Gastrocnemius medialis (tissue), 4 donors: ENCODE results near the gene NUDT6. TPM values are rescaled to one million over a fixed set of nuclear protein-coding genes. Genes with fewer than 3 reads are reported as not detected.

Experiments
- ATAC-seq, 2 donors: fragments of 150-250 bp; one replicate each; pipeline ENCODE4 v1.9.1; 2016
- DNase-seq, 2 donors: peaks; one replicate each; pipeline ENCODE4 v3.0.0-alpha.2; 2019
- H3K27ac ChIP-seq, 4 donors: fragments of 200-600 bp; sonication (generic); 1 replicate in 1 of 4; 2 replicates in 3 of 4; pipeline ENCODE4 v1.5.1; 2016 to 2018; ENCODE audit warnings: mild to moderate bottlenecking in 2 of 4, moderate library complexity in 1 of 4
- H3K27me3 ChIP-seq, 3 donors: fragments of 200-600 bp; sonication (generic) in 2 of 3; 1 replicate in 1 of 3; 2 replicates in 2 of 3; pipeline versions ENCODE4 v1.5.1 to v1.6.0; 2016 to 2019; ENCODE audit warnings: mild to moderate bottlenecking in 1 of 3, moderate library complexity in 1 of 3
- H3K36me3 ChIP-seq, 2 donors: fragments of 200-600 bp; sonication (generic) in 1 of 2; one replicate each; pipeline ENCODE4 v1.5.1; 2017 to 2018
- H3K4me1 ChIP-seq, 2 donors: fragments of 200-600 bp; sonication (generic) in 1 of 2; one replicate each; pipeline ENCODE4 v1.5.1; 2016 to 2017; ENCODE audit warnings: mild to moderate bottlenecking in 2 of 2
- H3K4me3 ChIP-seq, 4 donors: fragments of 200-600 bp; sonication (generic) in 3 of 4; 1 replicate in 1 of 4; 2 replicates in 3 of 4; pipeline ENCODE4 v1.5.1; 2016 to 2019; ENCODE audit warnings: mild to moderate bottlenecking in 2 of 4
- H3K9me3 ChIP-seq, 3 donors: fragments of 200-600 bp; sonication (generic) in 2 of 3; 1 replicate in 1 of 3; 2 replicates in 2 of 3; pipeline ENCODE4 v1.5.1; 2016 to 2019
- CTCF ChIP-seq, 5 experiments: fragments of 450-650 bp in 3 of 5; fragments of 200-600 bp in 2 of 5; sonication (generic) in 2 of 5; IDR thresholded peaks in 4 of 5; conservative IDR thresholded peaks in 1 of 5; 1 replicate in 4 of 5; 2 replicates in 1 of 5; pipeline ENCODE4 v1.5.1; 2016 to 2019; ENCODE audit warnings: antibody characterized with exemption in 5 of 5, mild to moderate bottlenecking in 3 of 5, moderate library complexity in 3 of 5
- POLR2A ChIP-seq, 2 donors: fragments of 450-650 bp; IDR thresholded peaks; one replicate each; pipeline ENCODE4 v1.6.1; 2017; ENCODE audit warnings: antibody characterized with exemption in 2 of 2, mild to moderate bottlenecking in 2 of 2, moderate library complexity in 2 of 2
- in situ Hi-C, 4 donors: fragments of 200-750 bp; cut with MboI; loops; one replicate each; pipeline versions ENCODE4 v1.15.0 to v1.8.0; 2017; ENCODE audit warnings: low sequenced_read_pairs in 4 of 4
- intact Hi-C: fragments of 100-400 bp; cut with DNase I; formaldehyde crosslinking; loops from one replicate; pipeline ENCODE4 v1.15.1; 2023; ENCODE audit warnings: low total_unique reads
- total RNA-seq, 4 donors: library from RNA; depleted of rRNA; stranded (reverse); fragments of >200 nt; gene quantifications; one replicate each; pipeline versions ENCODE4 v1.1.0 to v1.2.3, GENCODE V29; 2016

The NUDT6 gene
- total RNA-seq, 4 donors from 2014 or later = 2.0 to 4.0 (median 2.6) TPM

DNA sequence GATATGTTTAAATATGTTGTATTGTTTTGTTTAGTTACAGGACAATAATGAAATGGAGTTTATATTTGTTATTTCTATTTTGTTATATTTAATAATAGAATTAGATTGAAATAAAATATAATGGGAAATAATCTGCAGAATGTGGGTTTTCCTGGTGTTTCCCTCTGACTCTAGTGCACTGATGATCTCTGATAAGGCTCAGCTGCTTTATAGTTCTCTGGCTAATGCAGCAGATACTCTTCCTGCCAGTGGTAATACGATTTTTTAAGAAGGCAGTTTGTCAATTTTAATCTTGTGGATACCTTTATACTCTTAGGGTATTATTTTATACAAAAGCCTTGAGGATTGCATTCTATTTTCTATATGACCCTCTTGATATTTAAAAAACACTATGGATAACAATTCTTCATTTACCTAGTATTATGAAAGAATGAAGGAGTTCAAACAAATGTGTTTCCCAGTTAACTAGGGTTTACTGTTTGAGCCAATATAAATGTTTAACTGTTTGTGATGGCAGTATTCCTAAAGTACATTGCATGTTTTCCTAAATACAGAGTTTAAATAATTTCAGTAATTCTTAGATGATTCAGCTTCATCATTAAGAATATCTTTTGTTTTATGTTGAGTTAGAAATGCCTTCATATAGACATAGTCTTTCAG, 26.9 kb downstream of the NUDT6 start:
- H3K9me3 ChIP-seq = no peaks in the 10 kb centered on the region
- intact Hi-C loops = no loop called here
- ATAC-seq = no peak
- peaks cover 0 to 15% of the 10 kb centered on the region in 2 donors for H3K36me3 ChIP-seq
- no peaks in the 10 kb centered on the region for H3K27me3 ChIP-seq
- in situ Hi-C loops = no loop called here
- no peak for DNase-seq
- H3K27ac ChIP-seq = no peak overlapping the region
- no peak for TF ChIP-seq POLR2A (IDR thresholded peaks at IDR 0.05)
- TF ChIP-seq CTCF (IDR thresholded peaks at IDR 0.05 in 4 of 5, conservative IDR thresholded peaks at IDR 0.05 in 1 of 5) = no peak
- H3K4me3 ChIP-seq = no peak overlapping the region
- no peaks in the 10 kb centered on the region for H3K4me1 ChIP-seq

GRCh38 chr4:122894827-122895226, 27.6 kb downstream of the NUDT6 start:
- DNase-seq = no peak
- Histone ChIP-seq H3K4me1 (no peaks in the 10 kb centered on the region), H3K27me3 (no peaks in the 10 kb centered on the region), H3K36me3 (peaks cover 0 to 15% of the 10 kb centered on the region in 2 donors), H3K27ac (no peak overlapping the region), H3K4me3 (no peak overlapping the region), H3K9me3 (no peaks in the 10 kb centered on the region)
- ATAC-seq = no peak
- in situ Hi-C loops (no loop called here), intact Hi-C loops (no loop called here)
- TF ChIP-seq POLR2A (IDR thresholded peaks at IDR 0.05) (no peak), CTCF (IDR thresholded peaks at IDR 0.05 in 4 of 5, conservative IDR thresholded peaks at IDR 0.05 in 1 of 5) (no peak)

GRCh38 chr4:122890147-122890795, 32.1 kb downstream of the NUDT6 start:
- no peak for TF ChIP-seq CTCF (IDR thresholded peaks at IDR 0.05 in 4 of 5, conservative IDR thresholded peaks at IDR 0.05 in 1 of 5)
- TF ChIP-seq POLR2A (IDR thresholded peaks at IDR 0.05) = no peak
- H3K36me3 ChIP-seq = peaks cover 0 to 15% of the 10 kb centered on the region in 2 donors
- no peaks in the 10 kb centered on the region for H3K4me1 ChIP-seq
- DNase-seq (no peak), ATAC-seq (no peak)
- H3K9me3 ChIP-seq = no peaks in the 10 kb centered on the region
- H3K4me3 ChIP-seq = no peak overlapping the region
- H3K27ac ChIP-seq = peak overlapping the region in 1 of 4 donors; percentile 21
- in situ Hi-C loops = no loop called here
- no peaks in the 10 kb centered on the region for H3K27me3 ChIP-seq
- intact Hi-C loops = no loop called here

GRCh38 chr4:122889726-122890125, 32.7 kb downstream of the NUDT6 start:
- peaks cover 0 to 15% of the 10 kb centered on the region in 2 donors for H3K36me3 ChIP-seq
- DNase-seq = no peak
- peak overlapping the region in 1 of 4 donors; percentile 21 for H3K27ac ChIP-seq
- no peak for ATAC-seq
- H3K4me1 ChIP-seq = no peaks in the 10 kb centered on the region
- TF ChIP-seq CTCF (IDR thresholded peaks at IDR 0.05 in 4 of 5, conservative IDR thresholded peaks at IDR 0.05 in 1 of 5) (no peak), POLR2A (IDR thresholded peaks at IDR 0.05) (no peak)
- H3K27me3 ChIP-seq = no peaks in the 10 kb centered on the region
- in situ Hi-C loops = no loop called here
- intact Hi-C loops = no loop called here
- no peak overlapping the region for H3K4me3 ChIP-seq
- H3K9me3 ChIP-seq = no peaks in the 10 kb centered on the region
